A549 (cell line): ENCODE data around the gene ARHGAP23.

Experiments used
- RCOR1 ChIP-seq: fragments of 150-350 bp; IDR thresholded peaks from 2 replicates; pipeline ENCODE4 v1.6.1; 2014; ENCODE audit warnings: antibody characterized with exemption, low read length, low read depth
- SMC3 ChIP-seq: fragments of >200 bp; sonication (Bioruptor Twin); formaldehyde crosslinking; IDR thresholded peaks from 3 replicates; pipeline ENCODE4 v1.6.1; 2018; ENCODE audit warnings: inconsistent platforms

DNA sequence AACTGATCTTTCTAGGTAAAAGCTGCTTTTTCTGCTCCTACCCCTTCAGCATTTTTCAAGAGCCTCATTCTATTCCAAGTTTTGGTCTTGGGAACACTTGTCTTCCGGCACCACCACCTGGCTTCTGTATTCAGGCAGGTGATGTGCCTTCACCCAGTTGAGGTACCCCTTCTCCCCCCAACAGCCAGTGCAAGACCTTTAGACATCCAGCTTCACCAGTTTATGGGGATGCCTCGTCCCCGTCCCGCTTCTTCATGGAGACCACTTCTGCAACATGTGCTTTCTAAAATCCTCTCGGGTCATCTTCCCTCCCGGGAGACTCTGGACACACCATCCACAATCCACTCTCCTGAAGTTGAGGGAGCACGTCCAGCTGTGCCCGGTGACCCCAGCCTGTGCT is 107.6 kb downstream of the ARHGAP23 start:
- TF ChIP-seq RCOR1 (no peak), SMC3 (no peak)
